Measurements from ENCODE around the gene ITPRIP. TPM values are rescaled to one million over a fixed set of nuclear protein-coding genes. Genes with fewer than 3 reads are reported as not detected.

Gene ITPRIP
- total and polyA plus RNA-seq, 4 donors = 4.3 to 51.4 (median 18.9) TPM

GRCh38 chr10:104309980-104310978 lies 28.0 kb downstream of the ITPRIP start:
- intact Hi-C loops (cut with DNase I) = loop anchor here in 1 of 2 donors (2.0 to 10.0 kb wide), 2 partner anchors 29 to 135 kb away; partner anchors contain the start of gene ITPRIP
- WGBS, 2 donors = 20 to 25% methylated on average over 15 of the region's 15 CpGs
- peak; percentile 87 to 96 for DNase-seq
- Histone ChIP-seq H3K27ac (ENCODE audit: low read depth in 1 of 2, low read length in 2 of 2) (peak overlapping the region; percentile 78 to 85), H3K9me3 (ENCODE audit: control insufficient read depth, low read length) (no peaks in the 10 kb centered on the region), H3K27me3 (ENCODE audit: control insufficient read depth in 1 of 2, insufficient read depth in 2 of 2, low read length in 1 of 2) (no peaks in the 10 kb centered on the region), H3K36me3 (ENCODE audit: control insufficient read depth in 1 of 2, insufficient read depth in 2 of 2, low read length in 1 of 2) (peaks cover 0 to 10% of the 10 kb centered on the region in 2 donors), H3K4me3 (ENCODE audit: low read length in 2 of 2) (no peak overlapping the region), H3K4me1 (ENCODE audit: control insufficient read depth in 1 of 2, insufficient read depth in 2 of 2, low read length in 2 of 2) (peaks cover 0 to 2% of the 10 kb centered on the region in 2 donors)
- ATAC-seq (ENCODE audit: low FRiP score) = peak; percentile 85

GRCh38 chr10:104308439-104308903 lies 29.8 kb downstream of the ITPRIP start:
- ATAC-seq (ENCODE audit: low FRiP score) (no peak), DNase-seq (no peak)
- WGBS, 2 donors = 80 to 87% methylated on average over 4 of the region's 4 CpGs
- no peaks in the 10 kb centered on the region for H3K9me3 ChIP-seq (ENCODE audit: control insufficient read depth, low read length)
- H3K4me3 ChIP-seq (ENCODE audit: low read length in 2 of 2) = no peak overlapping the region
- intact Hi-C loops (cut with DNase I) = loop anchor here in 1 of 2 donors (2.0 to 10.0 kb wide), 2 partner anchors 30 to 136 kb away; partner anchors contain the start of gene ITPRIP
- H3K36me3 ChIP-seq (ENCODE audit: control insufficient read depth in 1 of 2, insufficient read depth in 2 of 2, low read length in 1 of 2) = peaks cover 0 to under 1% of the 10 kb centered on the region in 2 donors
- H3K27ac ChIP-seq (ENCODE audit: low read depth in 1 of 2, low read length in 2 of 2) = no peak overlapping the region
- H3K4me1 ChIP-seq (ENCODE audit: control insufficient read depth in 1 of 2, insufficient read depth in 2 of 2, low read length in 2 of 2) = peaks cover 0 to 2% of the 10 kb centered on the region in 2 donors
- no peaks in the 10 kb centered on the region for H3K27me3 ChIP-seq (ENCODE audit: control insufficient read depth in 1 of 2, insufficient read depth in 2 of 2, low read length in 1 of 2)

DNA sequence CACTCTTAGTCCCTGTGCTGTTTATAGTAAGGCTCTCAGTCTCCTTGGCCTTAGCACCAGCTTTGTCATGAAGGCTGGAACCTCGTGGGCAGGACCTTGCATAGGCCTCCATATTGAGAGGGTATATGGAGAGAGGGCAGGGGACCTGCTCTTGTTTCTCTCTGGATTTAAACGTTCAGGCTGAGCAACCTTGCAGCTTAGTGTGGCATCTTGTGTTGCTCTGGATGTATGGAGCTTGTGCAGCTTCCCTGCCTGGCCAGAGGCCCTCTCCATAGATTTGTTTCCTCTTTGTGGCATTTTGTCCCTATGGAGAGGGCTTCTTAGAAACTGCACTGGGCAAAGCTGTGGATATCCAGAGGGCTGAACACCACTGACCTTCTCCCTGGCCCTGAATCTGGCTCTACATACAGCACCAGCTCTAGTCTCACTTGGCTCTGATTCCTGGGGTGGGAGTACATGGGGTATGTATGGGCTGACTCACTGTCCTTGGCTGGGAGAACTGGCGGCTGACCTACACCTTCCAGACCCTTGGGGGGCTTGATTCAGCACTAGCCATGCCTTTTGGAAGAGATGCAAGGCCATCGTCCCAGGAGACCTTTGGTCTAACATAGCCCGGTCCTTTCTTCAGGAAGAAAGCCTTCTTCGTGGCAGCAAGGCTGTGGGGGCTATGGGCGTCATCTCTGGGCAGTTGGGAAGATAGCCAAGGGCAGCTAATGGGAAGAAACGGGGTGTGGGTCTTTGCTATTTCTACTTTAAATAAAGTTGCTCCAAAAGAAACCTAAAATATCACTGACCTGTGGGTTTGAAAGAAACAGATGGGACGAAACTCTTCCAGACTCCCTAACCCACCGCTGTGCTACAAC lies 30.5 kb downstream of the ITPRIP start:
- Histone ChIP-seq H3K27ac (ENCODE audit: low read depth in 1 of 2, low read length in 2 of 2) (no peak overlapping the region), H3K9me3 (ENCODE audit: control insufficient read depth, low read length) (no peaks in the 10 kb centered on the region), H3K4me3 (ENCODE audit: low read length in 2 of 2) (no peak overlapping the region), H3K36me3 (ENCODE audit: control insufficient read depth in 1 of 2, insufficient read depth in 2 of 2, low read length in 1 of 2) (no peaks in the 10 kb centered on the region), H3K27me3 (ENCODE audit: control insufficient read depth in 1 of 2, insufficient read depth in 2 of 2, low read length in 1 of 2) (no peaks in the 10 kb centered on the region), H3K4me1 (ENCODE audit: control insufficient read depth in 1 of 2, insufficient read depth in 2 of 2, low read length in 2 of 2) (peaks cover 0 to 2% of the 10 kb centered on the region in 2 donors)
- whole genome bisulfite sequencing, 2 donors = 47 to 56% methylated on average over 10 of the region's 10 CpGs
- intact Hi-C loops (cut with DNase I) = loop anchor here in 1 of 2 donors (2.0 to 10.0 kb wide), 2 partner anchors 31 to 137 kb away; partner anchors contain the start of gene ITPRIP
- ATAC-seq (ENCODE audit: low FRiP score) = no peak
- no peak for DNase-seq

- H3K4me3 ChIP-seq (ENCODE audit: low read length in 2 of 2) = no peak overlapping the region
- H3K36me3 ChIP-seq (ENCODE audit: control insufficient read depth in 1 of 2, insufficient read depth in 2 of 2, low read length in 1 of 2) = no peaks in the 10 kb centered on the region
- peaks cover 0 to 2% of the 10 kb centered on the region in 2 donors for H3K4me1 ChIP-seq (ENCODE audit: control insufficient read depth in 1 of 2, insufficient read depth in 2 of 2, low read length in 2 of 2)
- no peak overlapping the region for H3K27ac ChIP-seq (ENCODE audit: low read depth in 1 of 2, low read length in 2 of 2)
- H3K9me3 ChIP-seq (ENCODE audit: control insufficient read depth, low read length) = no peaks in the 10 kb centered on the region
- H3K27me3 ChIP-seq (ENCODE audit: control insufficient read depth in 1 of 2, insufficient read depth in 2 of 2, low read length in 1 of 2) = no peaks in the 10 kb centered on the region
- ATAC-seq (ENCODE audit: low FRiP score) (no peak), DNase-seq (no peak)
- 79 to 88% methylated on average over 3 of the region's 3 CpGs for WGBS, 2 donors
- intact Hi-C loops (cut with DNase I) = loop anchor here in 1 of 2 donors (10.0 kb wide), 1 partner anchor 138 kb away; no protein-coding TSS in a partner anchor
Observed at GRCh38 chr10:104306897-104307296, 31.4 kb downstream of the ITPRIP start.

DNA sequence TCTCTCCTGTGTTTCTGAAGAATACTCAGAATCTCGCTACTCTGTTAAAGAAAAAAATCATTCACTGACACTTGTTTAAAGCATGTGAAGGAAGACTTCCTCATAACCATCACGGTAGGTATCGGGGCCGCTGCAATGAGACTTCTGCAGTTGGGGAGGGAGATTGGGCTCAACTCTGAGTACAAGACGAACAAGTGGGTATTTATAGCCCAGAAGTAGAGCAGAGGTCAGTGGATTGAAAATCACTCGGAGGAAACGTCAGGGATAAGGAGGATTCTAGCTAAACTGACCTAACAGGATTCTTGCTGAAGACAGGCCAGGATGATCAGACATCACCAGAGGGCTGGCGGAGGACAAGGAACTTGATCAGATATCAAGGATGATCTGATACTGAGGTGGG lies 33.3 kb downstream of the ITPRIP start:
- no peak overlapping the region for H3K27ac ChIP-seq (ENCODE audit: low read depth in 1 of 2, low read length in 2 of 2)
- ATAC-seq (ENCODE audit: low FRiP score) (no peak), DNase-seq (no peak)
- H3K4me3 ChIP-seq (ENCODE audit: low read length in 2 of 2) = no peak overlapping the region
- peaks cover 0 to 4% of the 10 kb centered on the region in 2 donors for H3K4me1 ChIP-seq (ENCODE audit: control insufficient read depth in 1 of 2, insufficient read depth in 2 of 2, low read length in 2 of 2)
- no peaks in the 10 kb centered on the region for H3K9me3 ChIP-seq (ENCODE audit: control insufficient read depth, low read length)
- H3K27me3 ChIP-seq (ENCODE audit: control insufficient read depth in 1 of 2, insufficient read depth in 2 of 2, low read length in 1 of 2) = no peaks in the 10 kb centered on the region
- no peaks in the 10 kb centered on the region for H3K36me3 ChIP-seq (ENCODE audit: control insufficient read depth in 1 of 2, insufficient read depth in 2 of 2, low read length in 1 of 2)
- WGBS, 2 donors = 55 to 57% methylated on average over 8 of the region's 8 CpGs
- intact Hi-C loops (cut with DNase I) = loop anchor here (1.0 to 10.0 kb wide), 2 partner anchors 45 to 140 kb away; no protein-coding TSS in a partner anchor

DNA sequence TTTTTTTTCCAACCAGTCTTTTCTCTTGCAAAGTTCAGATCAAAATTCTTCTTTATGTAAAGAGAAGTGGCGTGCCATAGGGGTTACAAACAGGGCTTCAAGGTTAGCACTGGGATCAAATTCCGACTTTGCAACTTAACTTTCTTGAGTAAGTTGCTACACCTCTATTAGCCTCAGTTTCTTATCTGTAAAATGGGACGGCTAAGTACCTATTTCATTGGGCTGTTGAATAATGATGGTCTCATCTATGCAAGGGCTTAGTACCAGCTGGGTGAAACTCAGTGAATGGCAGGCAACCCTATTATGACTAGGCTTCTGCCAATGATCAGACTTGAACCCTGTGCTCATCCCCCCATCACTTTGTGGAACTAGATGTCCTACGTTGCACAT lies 33.9 kb downstream of the ITPRIP start:
- Histone ChIP-seq H3K4me3 (ENCODE audit: low read length in 2 of 2) (no peak overlapping the region), H3K36me3 (ENCODE audit: control insufficient read depth in 1 of 2, insufficient read depth in 2 of 2, low read length in 1 of 2) (no peaks in the 10 kb centered on the region), H3K9me3 (ENCODE audit: control insufficient read depth, low read length) (no peaks in the 10 kb centered on the region), H3K4me1 (ENCODE audit: control insufficient read depth in 1 of 2, insufficient read depth in 2 of 2, low read length in 2 of 2) (peaks cover 0 to 4% of the 10 kb centered on the region in 2 donors), H3K27ac (ENCODE audit: low read depth in 1 of 2, low read length in 2 of 2) (no peak overlapping the region), H3K27me3 (ENCODE audit: control insufficient read depth in 1 of 2, insufficient read depth in 2 of 2, low read length in 1 of 2) (no peaks in the 10 kb centered on the region)
- intact Hi-C loops (cut with DNase I) = loop anchor here in 1 of 2 donors (10.0 kb wide), 1 partner anchor 140 kb away; no protein-coding TSS in a partner anchor
- ATAC-seq (ENCODE audit: low FRiP score) (no peak), DNase-seq (no peak)
- WGBS, 2 donors = 91 to 95% methylated on average over 4 of the region's 4 CpGs

DNA sequence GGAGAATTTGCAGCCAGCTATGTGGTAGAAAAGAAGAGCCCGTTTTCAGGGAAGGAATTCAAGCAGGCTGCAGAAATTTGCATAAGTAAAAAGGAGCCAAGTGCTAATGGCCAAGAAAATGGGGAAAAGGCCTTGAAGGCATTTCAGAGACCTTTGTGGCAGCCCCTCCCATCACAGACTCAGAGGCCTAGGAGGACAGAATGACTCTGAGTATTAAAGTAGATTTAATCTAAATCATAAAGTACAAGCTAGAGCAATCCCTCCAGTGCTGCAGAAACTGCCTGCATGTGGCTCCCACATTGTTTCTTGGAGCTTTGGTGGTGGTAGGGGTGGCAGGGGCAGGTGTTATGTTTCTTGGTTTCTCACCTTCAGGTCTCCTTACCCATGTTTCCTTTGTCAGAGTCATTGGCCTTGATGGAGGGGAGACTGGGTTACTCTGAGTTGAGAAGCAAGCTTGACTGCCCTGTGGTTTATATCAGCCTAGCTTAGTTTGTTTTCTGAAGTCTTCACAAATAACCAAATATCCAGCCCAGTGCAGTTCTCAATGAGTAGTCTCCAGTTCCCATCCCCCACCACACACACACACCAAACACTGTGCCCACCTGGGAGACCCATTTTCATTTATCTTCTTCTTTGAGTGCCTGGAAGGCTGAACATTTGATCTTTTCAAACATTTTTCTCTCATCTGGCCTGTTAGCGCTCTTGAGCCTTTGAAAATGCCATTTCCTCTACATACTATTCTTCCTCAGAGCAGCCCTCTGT lies 34.5 kb downstream of the ITPRIP start:
- H3K4me1 ChIP-seq (ENCODE audit: control insufficient read depth in 1 of 2, insufficient read depth in 2 of 2, low read length in 2 of 2) = peaks cover 0 to 4% of the 10 kb centered on the region in 2 donors
- DNase-seq = no peak
- H3K36me3 ChIP-seq (ENCODE audit: control insufficient read depth in 1 of 2, insufficient read depth in 2 of 2, low read length in 1 of 2) = no peaks in the 10 kb centered on the region
- 49 to 50% methylated on average over 2 of the region's 2 CpGs for WGBS, 2 donors
- H3K9me3 ChIP-seq (ENCODE audit: control insufficient read depth, low read length) = no peaks in the 10 kb centered on the region
- H3K4me3 ChIP-seq (ENCODE audit: low read length in 2 of 2) = no peak overlapping the region
- no peak for ATAC-seq (ENCODE audit: low FRiP score)
- H3K27me3 ChIP-seq (ENCODE audit: control insufficient read depth in 1 of 2, insufficient read depth in 2 of 2, low read length in 1 of 2) = no peaks in the 10 kb centered on the region
- H3K27ac ChIP-seq (ENCODE audit: low read depth in 1 of 2, low read length in 2 of 2) = no peak overlapping the region
- intact Hi-C loops (cut with DNase I) = loop anchor here in 1 of 2 donors (10.0 kb wide), 1 partner anchor 141 kb away; no protein-coding TSS in a partner anchor
